ENCODE results near the gene CD247. TPM values are rescaled to one million over a fixed set of nuclear protein-coding genes. Genes with fewer than 3 reads are reported as not detected.

The CD247 gene
- total RNA-seq, 1 donor from 2014 or later: not detected

DNA sequence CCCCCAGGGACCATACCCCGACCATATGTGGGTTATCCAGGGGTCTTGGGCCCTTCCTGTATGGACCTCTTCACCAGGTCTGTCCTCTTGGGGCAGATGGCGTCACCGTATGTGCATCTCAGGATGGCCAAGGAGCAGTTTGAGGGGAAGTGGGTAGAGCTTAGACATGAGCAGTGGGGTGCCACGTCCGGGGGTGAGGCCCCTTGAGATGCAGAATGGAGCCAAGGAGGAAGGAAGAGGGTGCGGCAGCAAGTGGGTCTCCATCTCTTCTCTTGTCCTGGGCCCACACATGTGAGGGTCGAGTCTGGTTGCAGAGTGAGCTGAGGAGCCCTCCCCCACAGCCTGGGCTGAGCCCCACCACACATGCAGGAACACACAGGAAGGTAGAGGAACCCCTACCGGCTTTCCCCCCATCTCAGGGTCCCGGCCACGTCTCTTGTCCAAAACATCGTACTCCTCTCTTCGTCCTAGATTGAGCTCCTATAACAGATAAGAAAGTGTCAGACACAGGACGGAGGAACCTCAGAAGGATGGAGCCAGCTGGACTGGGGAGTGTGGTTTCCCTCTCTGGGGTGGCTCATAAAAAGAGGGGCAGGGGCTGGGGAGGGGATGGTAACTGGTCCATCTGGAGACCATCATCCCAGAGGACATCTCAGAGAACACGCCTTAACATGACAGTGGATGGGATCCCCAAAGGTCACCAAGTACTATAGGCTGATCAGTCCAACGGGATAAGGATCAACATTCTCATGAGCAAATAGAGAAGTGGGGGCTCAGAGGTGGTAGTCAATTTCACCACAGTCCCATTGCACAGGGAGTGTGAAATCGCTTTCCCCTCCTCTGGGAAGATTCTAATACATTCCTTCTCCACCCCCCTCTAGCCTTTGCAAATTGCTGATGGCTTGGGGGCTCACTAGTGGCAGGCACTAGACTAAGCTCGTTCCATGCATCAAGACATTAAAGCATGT is 79.9 kb downstream of the CD247 start:
- H3K9me3 Mint-ChIP-seq (ENCODE audit: unreplicated experiment): no peaks in the 10 kb centered on the region
- H3K4me3 Mint-ChIP-seq (ENCODE audit: unreplicated experiment): no peak overlapping the region
- no peak for DNase-seq (ENCODE audit: extremely low spot score, unreplicated experiment)
- TF ChIP-seq, protein P1, sequence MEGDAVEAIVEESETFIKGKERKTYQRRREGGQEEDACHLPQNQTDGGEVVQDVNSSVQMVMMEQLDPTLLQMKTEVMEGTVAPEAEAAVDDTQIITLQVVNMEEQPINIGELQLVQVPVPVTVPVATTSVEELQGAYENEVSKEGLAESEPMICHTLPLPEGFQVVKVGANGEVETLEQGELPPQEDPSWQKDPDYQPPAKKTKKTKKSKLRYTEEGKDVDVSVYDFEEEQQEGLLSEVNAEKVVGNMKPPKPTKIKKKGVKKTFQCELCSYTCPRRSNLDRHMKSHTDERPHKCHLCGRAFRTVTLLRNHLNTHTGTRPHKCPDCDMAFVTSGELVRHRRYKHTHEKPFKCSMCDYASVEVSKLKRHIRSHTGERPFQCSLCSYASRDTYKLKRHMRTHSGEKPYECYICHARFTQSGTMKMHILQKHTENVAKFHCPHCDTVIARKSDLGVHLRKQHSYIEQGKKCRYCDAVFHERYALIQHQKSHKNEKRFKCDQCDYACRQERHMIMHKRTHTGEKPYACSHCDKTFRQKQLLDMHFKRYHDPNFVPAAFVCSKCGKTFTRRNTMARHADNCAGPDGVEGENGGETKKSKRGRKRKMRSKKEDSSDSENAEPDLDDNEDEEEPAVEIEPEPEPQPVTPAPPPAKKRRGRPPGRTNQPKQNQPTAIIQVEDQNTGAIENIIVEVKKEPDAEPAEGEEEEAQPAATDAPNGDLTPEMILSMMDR (IDR thresholded peaks at IDR 0.05): no peak
- H3K27me3 Mint-ChIP-seq (ENCODE audit: unreplicated experiment): peaks cover 26% of the 10 kb centered on the region
- H3K4me1 Mint-ChIP-seq (ENCODE audit: unreplicated experiment): peaks cover 2% of the 10 kb centered on the region
- H3K27ac Mint-ChIP-seq (ENCODE audit: unreplicated experiment): no peak overlapping the region
- no peaks in the 10 kb centered on the region for H3K36me3 Mint-ChIP-seq (ENCODE audit: unreplicated experiment)

DNA sequence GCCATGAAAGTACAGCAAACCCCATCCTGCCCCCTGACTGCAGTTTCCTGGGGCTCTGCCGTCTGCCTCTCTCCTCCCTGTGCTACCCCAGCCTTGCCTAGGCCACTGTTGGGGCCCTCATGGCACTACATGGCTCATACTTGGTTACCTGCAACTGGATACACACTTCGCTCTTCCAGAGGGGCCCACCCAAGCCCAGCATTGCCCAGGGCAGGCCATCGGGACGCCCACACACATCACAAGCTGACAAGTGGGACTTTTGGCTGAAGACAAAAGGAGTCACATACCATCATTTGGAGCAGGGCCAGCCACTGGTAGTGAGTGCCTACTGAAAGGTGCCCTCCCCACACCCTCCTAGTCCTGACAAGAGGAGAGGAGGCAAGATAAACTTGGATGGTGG is 82.8 kb downstream of the CD247 start:
- peaks cover 23% of the 10 kb centered on the region for H3K27me3 Mint-ChIP-seq (ENCODE audit: unreplicated experiment)
- no peaks in the 10 kb centered on the region for H3K36me3 Mint-ChIP-seq (ENCODE audit: unreplicated experiment)
- H3K4me3 Mint-ChIP-seq (ENCODE audit: unreplicated experiment): no peak overlapping the region

GRCh38 chr1:167434306-167434705 is 84.0 kb downstream of the CD247 start:
- Mint-ChIP-seq H3K9me3 (ENCODE audit: unreplicated experiment) (no peaks in the 10 kb centered on the region), H3K36me3 (ENCODE audit: unreplicated experiment) (no peaks in the 10 kb centered on the region)

More for the DNA sequence above, 82.8 kb downstream of the CD247 start:
- Mint-ChIP-seq H3K27ac (ENCODE audit: unreplicated experiment) (no peak overlapping the region), H3K9me3 (ENCODE audit: unreplicated experiment) (no peaks in the 10 kb centered on the region), H3K4me1 (ENCODE audit: unreplicated experiment) (peaks cover 2% of the 10 kb centered on the region)
- DNase-seq (ENCODE audit: extremely low spot score, unreplicated experiment): no peak
- TF ChIP-seq, protein P1 (IDR thresholded peaks at IDR 0.05): no peak

GRCh38 chr1:167433884-167434283 is 84.4 kb downstream of the CD247 start:
- Mint-ChIP-seq H3K27ac (ENCODE audit: unreplicated experiment) (no peak overlapping the region), H3K4me3 (ENCODE audit: unreplicated experiment) (no peak overlapping the region), H3K27me3 (ENCODE audit: unreplicated experiment) (peaks cover 18% of the 10 kb centered on the region), H3K36me3 (ENCODE audit: unreplicated experiment) (no peaks in the 10 kb centered on the region), H3K9me3 (ENCODE audit: unreplicated experiment) (no peaks in the 10 kb centered on the region), H3K4me1 (ENCODE audit: unreplicated experiment) (peaks cover 2% of the 10 kb centered on the region)
- no peak for DNase-seq (ENCODE audit: extremely low spot score, unreplicated experiment)
- TF ChIP-seq, protein P1 (IDR thresholded peaks at IDR 0.05): no peak

More at GRCh38 chr1:167434306-167434705, 84.0 kb downstream of the CD247 start:
- TF ChIP-seq, protein P1 (IDR thresholded peaks at IDR 0.05): no peak
- H3K27ac Mint-ChIP-seq (ENCODE audit: unreplicated experiment): no peak overlapping the region
- peaks cover 18% of the 10 kb centered on the region for H3K27me3 Mint-ChIP-seq (ENCODE audit: unreplicated experiment)
- no peak for DNase-seq (ENCODE audit: extremely low spot score, unreplicated experiment)
- peaks cover 2% of the 10 kb centered on the region for H3K4me1 Mint-ChIP-seq (ENCODE audit: unreplicated experiment)
- no peak overlapping the region for H3K4me3 Mint-ChIP-seq (ENCODE audit: unreplicated experiment)

DNA sequence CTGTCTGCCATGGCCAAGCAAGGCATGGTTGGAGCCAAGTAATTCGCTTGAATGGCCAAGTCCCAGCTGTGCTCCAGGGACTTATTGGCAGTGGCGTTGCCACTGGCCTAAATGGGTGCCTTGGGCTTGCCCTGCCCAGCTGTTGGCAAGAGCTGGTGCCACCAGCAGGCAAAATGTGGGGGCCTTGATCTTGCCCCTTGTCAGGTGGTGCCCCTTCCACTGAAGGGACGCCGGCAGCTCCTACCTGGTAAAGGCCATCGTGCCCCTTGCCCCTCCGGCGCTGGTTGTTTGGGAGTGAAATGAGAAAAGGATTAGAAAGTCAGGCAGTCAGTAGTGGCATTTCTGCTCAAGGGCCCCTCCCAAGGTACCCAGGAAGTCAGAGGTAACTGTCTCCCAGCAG is 85.5 kb downstream of the CD247 start:
- TF ChIP-seq, protein P1 (IDR thresholded peaks at IDR 0.05): no peak
- no peaks in the 10 kb centered on the region for H3K36me3 Mint-ChIP-seq (ENCODE audit: unreplicated experiment)
- H3K4me3 Mint-ChIP-seq (ENCODE audit: unreplicated experiment): no peak overlapping the region
- peaks cover 11% of the 10 kb centered on the region for H3K27me3 Mint-ChIP-seq (ENCODE audit: unreplicated experiment)
- DNase-seq (ENCODE audit: extremely low spot score, unreplicated experiment): no peak
- no peak overlapping the region for H3K27ac Mint-ChIP-seq (ENCODE audit: unreplicated experiment)
- no peaks in the 10 kb centered on the region for H3K4me1 Mint-ChIP-seq (ENCODE audit: unreplicated experiment)
- no peaks in the 10 kb centered on the region for H3K9me3 Mint-ChIP-seq (ENCODE audit: unreplicated experiment)

Measured in osteocyte (in vitro differentiated cells).